Skin epidermis (tissue), 12 donors: Measurements from ENCODE around the gene NFS1.
"Not testable (repeated sequence)": the region's sequence is repeated elsewhere in the genome, so short reads cannot be mapped to it uniquely, and the experiment has no call there.

Experiments used
- H3K27ac ChIP-seq, 21 experiments: fragments of 200-600 bp; sonication (generic) in 11 of 21; one replicate each; pipeline ENCODE4 v1.5.0; 2020; ENCODE audit warnings: mild to moderate bottlenecking in 3 of 21, inconsistent platforms in 2 of 21, moderate library complexity in 2 of 21
- H3K4me3 ChIP-seq, 7 experiments: fragments of 200-600 bp; sonication (generic) in 2 of 7; one replicate each; pipeline ENCODE4 v1.5.0; 2020; ENCODE audit warnings: inconsistent platforms in 2 of 7, mild to moderate bottlenecking in 2 of 7, moderate library complexity in 1 of 7

The NFS1 gene

GRCh38 chr20:35699127-35699956 is at the start of gene NFS1, which contains the start of gene ROMO1:
TSS of gene NFS1 (minus strand) at chr20:35699352. CDS start at chr20:35699288, 64 bp downstream.
TSS of gene ROMO1 (plus strand) at chr20:35699405. CDS start at chr20:35699633, 228 bp downstream.
- H3K27ac ChIP-seq = peak within 1 kb of the TSS; percentile 76 to 98 (median 94)
- peak within 1 kb of the TSS; percentile 72 to 99 (median 88) for H3K4me3 ChIP-seq

GRCh38 chr20:35744492-35744841 is 45.3 kb upstream of the NFS1 start:
- not testable (repeated sequence) for H3K4me3 ChIP-seq
- H3K27ac ChIP-seq = peak overlapping the region in 19 of 21 experiments; percentile 9 to 100 (median 98)

GRCh38 chr20:35743693-35744491 is 44.7 kb upstream of the NFS1 start:
- Histone ChIP-seq H3K4me3 (peak overlapping the region in 4 of 7 experiments; percentile 2 to 85 (median 68)), H3K27ac (peak overlapping the region in 20 of 21 experiments; percentile 83 to 100 (median 98))

- Histone ChIP-seq H3K27ac (peak overlapping the region; percentile 82 to 100 (median 98)), H3K4me3 (peak overlapping the region; percentile 33 to 97 (median 85))
Measured at GRCh38 chr20:35742741-35743523, 43.8 kb upstream of the NFS1 start.

GRCh38 chr20:35741892-35742740 is 43.0 kb upstream of the NFS1 start, which contains the start of gene RBM39:
TSS of gene RBM39 (minus strand) at chr20:35742260. CDS start at chr20:35740874, 1,386 bp downstream.
- Histone ChIP-seq H3K27ac (peak within 1 kb of the TSS; percentile 99 to 100 (median 100)), H3K4me3 (peak within 1 kb of the TSS; percentile 75 to 97 (median 87))

- peak overlapping the region in 5 of 7 experiments; percentile 75 to 97 (median 85) for H3K4me3 ChIP-seq
- H3K27ac ChIP-seq = peak overlapping the region in 3 of 21 experiments; percentile 30 to 100 (median 100)
Measured at GRCh38 chr20:35739294-35740163, 40.4 kb upstream of the NFS1 start.

- no peak overlapping the region for H3K27ac ChIP-seq
- no peak overlapping the region for H3K4me3 ChIP-seq
Measured at GRCh38 chr20:35738410-35739179, 39.4 kb upstream of the NFS1 start.

GRCh38 chr20:35737865-35738333 is 38.7 kb upstream of the NFS1 start:
- H3K27ac ChIP-seq = no peak overlapping the region
- no peak overlapping the region for H3K4me3 ChIP-seq

GRCh38 chr20:35735826-35736470 is 36.8 kb upstream of the NFS1 start:
- no peak overlapping the region for H3K27ac ChIP-seq
- no peak overlapping the region for H3K4me3 ChIP-seq

GRCh38 chr20:35734777-35735649 is 35.9 kb upstream of the NFS1 start:
- H3K27ac ChIP-seq = no peak overlapping the region
- no peak overlapping the region for H3K4me3 ChIP-seq

GRCh38 chr20:35734374-35734773 is 35.2 kb upstream of the NFS1 start:
- Histone ChIP-seq H3K27ac (no peak overlapping the region), H3K4me3 (no peak overlapping the region)

- H3K27ac ChIP-seq = no peak overlapping the region
Measured at GRCh38 chr20:35732644-35732982, 33.5 kb upstream of the NFS1 start.

GRCh38 chr20:35731862-35732643 is 32.9 kb upstream of the NFS1 start:
- no peak overlapping the region for H3K4me3 ChIP-seq
- no peak overlapping the region for H3K27ac ChIP-seq

More at GRCh38 chr20:35732644-35732982, 33.5 kb upstream of the NFS1 start:
- no peak overlapping the region for H3K4me3 ChIP-seq

- no peak overlapping the region for H3K27ac ChIP-seq
- no peak overlapping the region for H3K4me3 ChIP-seq
Measured at GRCh38 chr20:35731469-35731788, 32.3 kb upstream of the NFS1 start.
